NCI-H1092 (cell line): ENCODE measurements around the gene FOXP1.
"Not testable (repeated sequence)": the region's sequence is repeated elsewhere in the genome, so short reads cannot be mapped to it uniquely, and the experiment has no call there.

Experiments used
- DNase-seq: peaks from one replicate; lab custom pipeline; 2025; lab: John Stamatoyannopoulos, UW

Gene FOXP1

GRCh38 chr3:71530903-71531530 lies 52.5 kb downstream of the FOXP1 start:
- no peak for DNase-seq

- DNase-seq = no peak
Measured at GRCh38 chr3:71528816-71529215, 54.7 kb downstream of the FOXP1 start.

GRCh38 chr3:71526448-71526847 lies 57.1 kb downstream of the FOXP1 start:
- not testable (repeated sequence) for DNase-seq

GRCh38 chr3:71525391-71525790 lies 58.1 kb downstream of the FOXP1 start:
- DNase-seq = no peak

- DNase-seq = no peak
Measured at GRCh38 chr3:71524672-71525071, 58.9 kb downstream of the FOXP1 start.

- DNase-seq = no peak
Measured at GRCh38 chr3:71523628-71524027, 59.9 kb downstream of the FOXP1 start.

GRCh38 chr3:71521940-71522876 lies 61.3 kb downstream of the FOXP1 start:
- no peak for DNase-seq

- no peak for DNase-seq
Measured at GRCh38 chr3:71521021-71521352, 62.5 kb downstream of the FOXP1 start.

GRCh38 chr3:71520161-71521020 lies 63.1 kb downstream of the FOXP1 start:
- DNase-seq = no peak

- DNase-seq = no peak
Measured at GRCh38 chr3:71518089-71518488, 65.4 kb downstream of the FOXP1 start.

- DNase-seq = no peak
Measured at GRCh38 chr3:71517271-71517791, 66.2 kb downstream of the FOXP1 start.

- DNase-seq = no peak
Measured at GRCh38 chr3:71515636-71516365, 67.7 kb downstream of the FOXP1 start.

- DNase-seq = no peak
Measured at GRCh38 chr3:71514621-71515020, 68.9 kb downstream of the FOXP1 start.

GRCh38 chr3:71513515-71513914 lies 70.0 kb downstream of the FOXP1 start:
- DNase-seq = no peak

GRCh38 chr3:71513081-71513480 lies 70.4 kb downstream of the FOXP1 start:
- DNase-seq = no peak

- DNase-seq = no peak
Measured at GRCh38 chr3:71512544-71512943, 71.0 kb downstream of the FOXP1 start.

- no peak for DNase-seq
Measured at GRCh38 chr3:71512000-71512399, 71.5 kb downstream of the FOXP1 start.

GRCh38 chr3:71511446-71511845 lies 72.1 kb downstream of the FOXP1 start:
- DNase-seq = no peak

- DNase-seq = no peak
Measured at GRCh38 chr3:71511037-71511436, 72.5 kb downstream of the FOXP1 start.

- no peak for DNase-seq
Measured at GRCh38 chr3:71510510-71510909, 73.0 kb downstream of the FOXP1 start.

GRCh38 chr3:71509066-71509465 lies 74.5 kb downstream of the FOXP1 start:
- DNase-seq = no peak
